HG03460 (cell line): Measurements from ENCODE around the gene HADHA.
A peak's percentile ranks its signal among the peaks of the same experiment; 100 is the strongest.

Experiments
- ATAC-seq: cut with Tn5 transposase; IDR thresholded peaks from one replicate; pipeline ENCODE4 v1.9.1; 2021; ENCODE audit not compliant: unreplicated experiment

Gene HADHA

DNA sequence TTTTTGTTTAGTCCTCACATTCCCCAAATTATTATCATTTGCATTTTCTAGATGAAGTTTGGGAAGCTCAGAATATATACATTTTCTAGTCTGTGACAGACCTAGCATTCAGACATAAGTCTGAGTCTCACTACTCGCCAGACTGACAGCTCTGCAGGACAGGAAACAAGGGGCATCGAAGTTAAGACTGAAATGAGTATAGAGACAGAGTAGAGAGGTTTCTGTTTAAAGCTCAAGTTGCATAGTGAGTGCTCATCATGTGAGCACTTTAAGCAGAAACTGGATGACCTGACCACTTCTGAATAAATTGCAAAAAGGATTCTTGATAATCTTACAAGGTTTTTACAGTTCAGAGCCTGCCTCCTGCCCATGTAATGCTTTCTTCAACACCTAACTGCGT is 1.4 kb upstream of the HADHA start:
- peak; percentile 44 for ATAC-seq

- ATAC-seq, result peak; percentile 16
Observed at GRCh38 chr2:26245231-26245732, 850 bp upstream of the HADHA start.

- ATAC-seq, result no peak
Observed at GRCh38 chr2:26243470-26244308, 743 bp downstream of the HADHA start.

DNA sequence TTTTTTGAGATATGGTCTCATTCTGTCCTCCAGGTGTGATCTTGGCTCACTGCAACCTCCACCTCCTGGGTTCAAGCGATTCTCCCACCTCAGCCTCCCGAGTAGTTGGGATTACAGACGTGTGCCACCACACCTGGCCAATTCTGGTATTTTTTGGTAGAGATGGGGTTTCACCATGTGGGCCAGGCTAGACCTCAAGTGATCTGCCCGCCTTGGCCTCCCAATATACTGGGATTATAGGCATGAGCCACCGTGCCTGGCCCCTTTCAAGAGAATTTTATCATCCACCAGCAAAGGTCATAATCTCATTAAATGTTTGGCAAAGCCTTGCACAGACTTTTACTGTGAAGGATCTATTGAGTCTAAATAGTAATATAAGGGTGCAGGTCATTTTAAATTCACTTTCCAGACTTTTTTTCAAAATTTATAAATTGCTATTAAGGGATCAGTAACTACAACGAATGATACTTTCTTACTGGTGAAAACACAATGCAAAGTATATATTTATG is 2.5 kb downstream of the HADHA start:
- ATAC-seq, result no peak

DNA sequence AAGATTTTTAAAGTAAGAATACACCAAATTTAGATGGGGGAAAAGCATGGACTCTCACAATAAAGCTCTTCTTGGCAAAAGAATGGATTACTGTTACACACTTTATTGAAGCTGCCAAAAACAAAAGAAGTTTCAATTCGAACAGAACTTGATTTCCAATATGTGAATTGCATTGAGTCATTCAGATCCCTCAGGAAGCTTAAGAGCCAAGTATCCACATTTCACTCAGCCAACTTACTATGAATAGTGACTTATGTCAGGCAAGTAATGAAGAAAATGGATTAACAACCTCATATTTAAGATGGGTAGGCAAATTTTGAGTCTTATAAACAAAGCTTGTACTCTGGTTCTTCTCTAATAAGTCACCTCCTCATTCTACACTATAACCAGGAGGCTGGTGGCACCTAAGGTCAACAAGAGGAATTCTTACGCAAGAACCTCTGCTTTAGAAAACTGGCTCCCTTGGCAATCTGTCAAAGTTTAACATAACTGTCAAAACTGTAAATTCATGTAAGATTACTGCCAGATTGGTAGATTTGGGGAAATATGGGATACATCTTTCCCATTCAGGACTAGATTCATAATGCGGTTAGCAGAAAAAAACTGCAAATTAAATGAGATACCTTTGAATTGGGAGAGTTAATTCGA is 6.0 kb downstream of the HADHA start:
- no peak for ATAC-seq

DNA sequence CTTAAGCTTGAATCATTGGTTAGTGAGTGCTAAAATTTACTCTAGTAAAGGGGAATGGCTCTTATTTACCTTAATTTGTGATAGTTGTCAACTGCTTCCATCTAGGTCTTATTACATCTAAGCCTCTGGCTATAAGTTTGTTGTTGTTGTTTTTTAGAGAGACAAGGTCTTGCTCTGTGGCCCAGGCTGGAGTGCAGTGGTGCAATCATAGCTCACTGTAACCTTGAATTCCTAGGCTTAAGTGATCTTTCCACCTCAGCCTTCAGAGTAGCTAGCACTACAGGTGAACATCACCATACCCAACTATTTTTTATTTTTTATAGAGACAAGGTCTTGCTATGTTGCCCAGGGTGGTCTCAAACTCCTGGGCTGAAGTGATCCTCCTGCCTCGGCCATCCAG is 6.6 kb downstream of the HADHA start:
- ATAC-seq, result no peak

GRCh38 chr2:26235089-26235488 is 9.3 kb downstream of the HADHA start:
- no peak for ATAC-seq

GRCh38 chr2:26230806-26231205 is 13.6 kb downstream of the HADHA start:
- no peak for ATAC-seq

- no peak for ATAC-seq
Observed at GRCh38 chr2:26229595-26229994, 14.8 kb downstream of the HADHA start.

GRCh38 chr2:26224095-26224494 is 20.3 kb downstream of the HADHA start:
- no peak for ATAC-seq

GRCh38 chr2:26223018-26223417 is 21.4 kb downstream of the HADHA start:
- ATAC-seq, result no peak

DNA sequence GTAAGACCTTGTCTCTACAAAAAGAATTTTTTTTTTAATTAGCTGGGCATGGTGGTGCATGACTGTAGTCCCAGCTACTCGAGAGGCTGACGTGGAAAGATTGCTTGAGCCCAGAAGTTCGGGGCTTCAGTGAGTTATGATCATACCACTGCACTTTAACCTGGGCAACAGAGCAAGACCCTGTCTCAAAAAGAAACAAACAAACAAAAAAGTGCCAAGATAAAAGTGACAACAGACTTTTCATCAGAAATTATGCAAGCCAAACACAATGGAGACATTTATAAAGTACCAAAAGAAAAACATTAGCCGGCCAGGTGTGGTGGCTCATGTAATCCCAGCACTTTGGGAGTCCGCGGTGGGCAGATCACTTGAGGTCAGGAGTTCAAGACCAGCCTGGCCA is 26.7 kb downstream of the HADHA start:
- ATAC-seq, result no peak

GRCh38 chr2:26216587-26216986 is 27.8 kb downstream of the HADHA start:
- ATAC-seq, result no peak

DNA sequence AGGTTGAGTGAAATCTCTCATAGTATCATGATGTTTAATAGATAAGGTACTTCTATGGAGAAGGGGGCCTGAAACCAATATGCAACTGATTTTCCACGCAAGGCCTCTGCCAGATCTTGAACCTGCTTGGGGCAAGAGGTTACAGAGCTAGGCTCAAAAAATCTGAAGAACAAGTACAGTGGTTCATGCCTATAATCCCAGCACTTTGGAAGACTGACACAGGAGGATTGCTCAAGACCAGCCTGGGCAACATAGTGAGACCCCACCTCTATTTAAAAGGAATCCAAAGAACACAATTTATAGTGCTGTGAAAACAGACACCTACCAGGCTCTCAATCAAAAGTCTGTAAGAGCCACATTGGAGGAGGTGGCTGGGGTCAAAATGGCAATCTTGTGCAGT is 28.6 kb downstream of the HADHA start:
- no peak for ATAC-seq

DNA sequence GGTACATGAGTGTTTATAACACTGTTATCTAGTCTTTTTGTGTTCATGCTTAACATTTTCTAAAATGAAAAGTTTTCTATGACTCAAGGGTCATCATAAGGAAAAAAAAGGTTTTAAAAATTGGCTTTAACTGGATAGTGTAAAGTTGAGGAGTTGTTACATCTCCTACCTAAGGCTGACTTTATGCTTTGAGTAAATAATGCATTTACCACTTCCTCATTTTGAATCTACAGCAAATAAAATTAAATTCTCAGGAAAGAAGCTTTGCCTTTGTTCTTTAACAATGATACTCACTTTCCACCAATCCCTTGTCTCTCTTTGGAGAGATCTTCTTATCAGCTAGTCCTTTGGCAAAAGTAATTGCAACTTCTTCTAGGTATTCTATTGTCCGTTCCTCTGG is 29.7 kb downstream of the HADHA start:
- no peak for ATAC-seq

DNA sequence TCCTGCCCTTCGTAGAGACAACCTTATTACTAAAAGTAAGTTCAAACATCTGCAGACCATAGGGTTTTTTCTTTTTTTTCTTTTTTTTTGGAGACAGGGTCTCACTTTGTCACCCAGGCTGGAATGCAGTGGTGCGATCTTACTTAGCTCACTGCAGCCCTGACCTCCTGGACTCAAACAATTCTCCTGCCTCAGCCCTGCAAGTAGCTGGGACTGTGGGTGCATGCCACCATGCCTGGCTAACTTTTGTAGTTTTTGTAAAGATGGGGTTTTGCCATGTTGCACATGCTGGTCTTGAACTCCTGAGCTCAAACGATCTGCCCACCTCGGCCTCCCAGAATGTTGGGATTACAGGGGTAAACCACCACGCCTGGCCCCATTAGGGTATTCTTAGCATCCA is 32.4 kb downstream of the HADHA start:
- ATAC-seq, result no peak

DNA sequence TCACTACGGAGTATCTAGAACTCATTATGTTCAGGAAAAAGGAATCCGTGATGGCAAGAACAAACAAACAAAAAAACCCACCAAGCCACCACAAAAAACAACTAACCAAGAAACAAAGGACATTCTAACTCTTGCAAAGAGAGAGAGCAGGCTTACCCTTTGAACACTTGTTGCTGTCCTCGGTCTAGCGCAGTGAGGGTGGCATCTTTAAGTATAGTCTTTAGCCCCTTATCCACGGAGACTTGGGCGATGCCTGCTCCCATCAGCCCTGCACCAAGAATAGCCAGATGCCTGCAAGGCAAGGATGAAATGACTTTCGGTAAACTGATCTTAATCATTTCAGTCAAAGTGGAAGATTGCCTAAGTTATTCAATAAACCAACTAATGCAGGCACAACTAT is 40.5 kb downstream of the HADHA start:
- no peak for ATAC-seq

DNA sequence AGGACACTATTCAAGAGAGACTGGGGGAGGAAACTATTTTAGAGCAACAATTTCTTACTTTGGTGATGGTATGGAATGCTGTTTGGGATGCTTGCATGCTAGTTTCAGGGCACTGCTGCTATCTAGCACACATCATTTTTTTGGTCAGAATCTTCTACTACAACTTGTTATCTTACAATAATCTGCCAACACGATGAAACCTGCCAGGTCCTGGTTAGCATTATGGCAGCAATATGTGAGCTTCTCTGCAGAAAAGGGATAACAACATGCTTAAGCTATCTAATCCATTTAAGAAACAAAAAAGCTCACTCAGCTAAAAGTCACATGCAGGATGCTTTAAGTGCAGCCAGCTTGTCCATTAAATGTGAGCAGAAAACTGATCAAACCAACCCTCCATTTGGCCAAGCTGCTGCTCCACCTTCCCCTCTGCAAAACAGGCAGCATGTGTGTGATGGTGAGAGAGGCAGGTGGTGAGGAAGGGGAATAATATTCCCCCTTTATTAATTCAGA is 41.4 kb downstream of the HADHA start:
- no peak for ATAC-seq

DNA sequence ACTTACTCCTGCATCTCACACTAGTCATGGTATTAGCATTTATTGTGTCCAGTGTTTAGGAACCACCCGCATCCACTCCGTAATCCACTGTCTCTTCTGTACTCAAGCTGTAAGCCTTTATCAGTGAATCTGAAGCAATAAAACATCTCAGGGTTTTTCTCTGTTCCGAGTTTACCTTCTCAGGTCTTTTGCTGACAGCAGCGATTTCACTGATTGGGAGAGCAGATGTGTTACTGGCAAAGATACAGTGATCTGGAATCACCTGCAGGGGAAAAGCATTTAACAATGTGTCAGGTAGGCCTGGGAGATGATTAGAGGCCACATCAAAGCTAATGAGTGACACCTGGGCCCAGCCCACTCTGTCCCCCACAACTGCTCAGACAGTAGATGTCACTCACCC is 46.9 kb downstream of the HADHA start:
- ATAC-seq, result no peak

GRCh38 chr2:26196683-26197418 is 47.6 kb downstream of the HADHA start:
- no peak for ATAC-seq
